ENCODE results near the gene ALOX12B. TPM values are rescaled to one million over a fixed set of nuclear protein-coding genes. Genes with fewer than 3 reads are reported as not detected.
A peak's percentile ranks its signal among the peaks of the same experiment; 100 is the strongest.

ALOX12B gene
- total and polyA plus RNA-seq, 2 of the 13 experiments (the other 11 are each of a cell fraction or from before 2014, with no cell fraction given): 0.13 TPM; not detected in 1

DNA sequence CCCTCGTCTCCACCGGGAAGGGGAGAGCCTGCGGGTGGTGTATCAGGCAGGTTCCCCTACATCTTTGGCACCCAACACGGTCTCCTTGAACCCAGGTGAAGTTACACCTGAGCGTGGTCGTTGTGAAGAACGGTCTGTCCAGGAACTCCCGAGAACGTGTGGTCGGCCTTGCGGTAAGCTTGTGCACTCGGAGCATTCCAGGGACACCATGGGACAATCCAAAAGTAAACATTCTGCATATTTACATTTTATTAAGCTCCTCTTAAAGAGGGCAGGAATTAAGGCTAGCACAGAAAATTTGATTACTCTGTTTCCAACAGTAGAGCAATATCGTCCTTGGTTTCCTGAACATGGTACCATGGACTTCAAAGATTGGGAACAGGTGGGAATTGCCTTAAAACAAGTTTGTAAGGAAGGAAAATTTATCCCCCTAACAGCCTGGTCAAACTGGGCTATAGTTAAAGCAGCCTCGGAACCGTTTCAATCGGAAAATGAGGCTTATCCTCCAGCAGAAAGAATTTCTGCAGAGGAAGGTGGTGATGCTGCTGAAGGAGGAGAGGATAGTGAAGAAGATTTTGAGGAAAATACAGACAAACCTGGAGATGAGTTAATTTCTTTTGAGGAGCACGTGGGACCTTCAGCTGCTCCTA, 30.4 kb downstream of the ALOX12B start (continued):
- TF ChIP-seq, protein P1, sequence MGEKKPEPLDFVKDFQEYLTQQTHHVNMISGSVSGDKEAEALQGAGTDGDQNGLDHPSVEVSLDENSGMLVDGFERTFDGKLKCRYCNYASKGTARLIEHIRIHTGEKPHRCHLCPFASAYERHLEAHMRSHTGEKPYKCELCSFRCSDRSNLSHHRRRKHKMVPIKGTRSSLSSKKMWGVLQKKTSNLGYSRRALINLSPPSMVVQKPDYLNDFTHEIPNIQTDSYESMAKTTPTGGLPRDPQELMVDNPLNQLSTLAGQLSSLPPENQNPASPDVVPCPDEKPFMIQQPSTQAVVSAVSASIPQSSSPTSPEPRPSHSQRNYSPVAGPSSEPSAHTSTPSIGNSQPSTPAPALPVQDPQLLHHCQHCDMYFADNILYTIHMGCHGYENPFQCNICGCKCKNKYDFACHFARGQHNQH (CRISPR knock-in tag; IDR thresholded peaks at IDR 0.05): 0 out of 2 replicates have a peak, but pooled peaks have one; percentile 29
- TF ChIP-seq KLF15 (CRISPR knock-in tag; IDR thresholded peaks at IDR 0.05; ENCODE audit: borderline replicate concordance) (no peak), ZNF441 (CRISPR knock-in tag; IDR thresholded peaks at IDR 0.05; ENCODE audit: borderline replicate concordance) (0 out of 2 replicates have a peak, but pooled peaks have one; percentile 6), RELA (CRISPR knock-in tag; IDR thresholded peaks at IDR 0.05) (no peak), ETV5 (CRISPR knock-in tag; IDR thresholded peaks at IDR 0.05; ENCODE audit: borderline replicate concordance) (no peak), ZNF549 (CRISPR knock-in tag; IDR thresholded peaks at IDR 0.05) (no peak), SPEN (CRISPR knock-in tag; IDR thresholded peaks at IDR 0.05; ENCODE audit: low read depth) (no peak), RBM39 (IDR thresholded peaks at IDR 0.05; ENCODE audit: low read depth, low read length, poor library complexity, severe bottlenecking) (no peak), TOE1 (CRISPR knock-in tag; IDR thresholded peaks at IDR 0.05) (no peak), TBP (CRISPR knock-in tag; IDR thresholded peaks at IDR 0.05) (no peak), TOPORS (CRISPR knock-in tag; IDR thresholded peaks at IDR 0.05) (no peak; the same call in 1 of the 2 replicates), SSRP1 (CRISPR knock-in tag; IDR thresholded peaks at IDR 0.05) (peak; percentile 58; the same call in 1 of the 2 replicates), SNAPC2 (CRISPR knock-in tag; IDR thresholded peaks at IDR 0.05) (no peak), ZNF230 (CRISPR knock-in tag; IDR thresholded peaks at IDR 0.05) (peak; percentile 66; the same call in 1 of the 2 replicates), RARA (CRISPR knock-in tag; IDR thresholded peaks at IDR 0.05) (0 out of 2 replicates have a peak, but pooled peaks have one; percentile 21), JDP2 (CRISPR knock-in tag; IDR thresholded peaks at IDR 0.05; ENCODE audit: borderline replicate concordance) (no peak)
- TF ChIP-seq, protein P2, sequence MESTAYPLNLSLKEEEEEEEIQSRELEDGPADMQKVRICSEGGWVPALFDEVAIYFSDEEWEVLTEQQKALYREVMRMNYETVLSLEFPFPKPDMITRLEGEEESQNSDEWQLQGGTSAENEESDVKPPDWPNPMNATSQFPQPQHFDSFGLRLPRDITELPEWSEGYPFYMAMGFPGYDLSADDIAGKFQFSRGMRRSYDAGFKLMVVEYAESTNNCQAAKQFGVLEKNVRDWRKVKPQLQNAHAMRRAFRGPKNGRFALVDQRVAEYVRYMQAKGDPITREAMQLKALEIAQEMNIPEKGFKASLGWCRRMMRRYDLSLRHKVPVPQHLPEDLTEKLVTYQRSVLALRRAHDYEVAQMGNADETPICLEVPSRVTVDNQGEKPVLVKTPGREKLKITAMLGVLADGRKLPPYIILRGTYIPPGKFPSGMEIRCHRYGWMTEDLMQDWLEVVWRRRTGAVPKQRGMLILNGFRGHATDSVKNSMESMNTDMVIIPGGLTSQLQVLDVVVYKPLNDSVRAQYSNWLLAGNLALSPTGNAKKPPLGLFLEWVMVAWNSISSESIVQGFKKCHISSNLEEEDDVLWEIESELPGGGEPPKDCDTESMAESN (CRISPR knock-in tag; conservative IDR thresholded peaks at IDR 0.05): peak; percentile 25; the same call in 1 of the 2 replicates
- TF ChIP-seq, protein P3, sequence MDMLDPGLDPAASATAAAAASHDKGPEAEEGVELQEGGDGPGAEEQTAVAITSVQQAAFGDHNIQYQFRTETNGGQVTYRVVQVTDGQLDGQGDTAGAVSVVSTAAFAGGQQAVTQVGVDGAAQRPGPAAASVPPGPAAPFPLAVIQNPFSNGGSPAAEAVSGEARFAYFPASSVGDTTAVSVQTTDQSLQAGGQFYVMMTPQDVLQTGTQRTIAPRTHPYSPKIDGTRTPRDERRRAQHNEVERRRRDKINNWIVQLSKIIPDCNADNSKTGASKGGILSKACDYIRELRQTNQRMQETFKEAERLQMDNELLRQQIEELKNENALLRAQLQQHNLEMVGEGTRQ (IDR thresholded peaks at IDR 0.05; ENCODE audit: low read depth, low read length): no peak
- TF ChIP-seq, protein P3 (CRISPR knock-in tag; IDR thresholded peaks at IDR 0.05; ENCODE audit: borderline replicate concordance): no peak; the same call in 1 of the 2 replicates
- TF ChIP-seq, protein P4, sequence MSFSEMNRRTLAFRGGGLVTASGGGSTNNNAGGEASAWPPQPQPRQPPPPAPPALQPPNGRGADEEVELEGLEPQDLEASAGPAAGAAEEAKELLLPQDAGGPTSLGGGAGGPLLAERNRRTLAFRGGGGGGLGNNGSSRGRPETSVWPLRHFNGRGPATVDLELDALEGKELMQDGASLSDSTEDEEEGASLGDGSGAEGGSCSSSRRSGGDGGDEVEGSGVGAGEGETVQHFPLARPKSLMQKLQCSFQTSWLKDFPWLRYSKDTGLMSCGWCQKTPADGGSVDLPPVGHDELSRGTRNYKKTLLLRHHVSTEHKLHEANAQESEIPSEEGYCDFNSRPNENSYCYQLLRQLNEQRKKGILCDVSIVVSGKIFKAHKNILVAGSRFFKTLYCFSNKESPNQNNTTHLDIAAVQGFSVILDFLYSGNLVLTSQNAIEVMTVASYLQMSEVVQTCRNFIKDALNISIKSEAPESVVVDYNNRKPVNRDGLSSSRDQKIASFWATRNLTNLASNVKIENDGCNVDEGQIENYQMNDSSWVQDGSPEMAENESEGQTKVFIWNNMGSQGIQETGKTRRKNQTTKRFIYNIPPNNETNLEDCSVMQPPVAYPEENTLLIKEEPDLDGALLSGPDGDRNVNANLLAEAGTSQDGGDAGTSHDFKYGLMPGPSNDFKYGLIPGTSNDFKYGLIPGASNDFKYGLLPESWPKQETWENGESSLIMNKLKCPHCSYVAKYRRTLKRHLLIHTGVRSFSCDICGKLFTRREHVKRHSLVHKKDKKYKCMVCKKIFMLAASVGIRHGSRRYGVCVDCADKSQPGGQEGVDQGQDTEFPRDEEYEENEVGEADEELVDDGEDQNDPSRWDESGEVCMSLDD (CRISPR knock-in tag; IDR thresholded peaks at IDR 0.05; ENCODE audit: borderline replicate concordance): no peak

All from HepG2 (cell line).